ENCODE results near the gene KDM4B. TPM values are rescaled to one million over a fixed set of nuclear protein-coding genes. Genes with fewer than 3 reads are reported as not detected.

KDM4B gene
- total and polyA plus RNA-seq, 10 of the 15 experiments (the other 5 are each of a cell fraction or from before 2014, with no cell fraction given): 0.47 to 49.6 (median 16.2) TPM

DNA sequence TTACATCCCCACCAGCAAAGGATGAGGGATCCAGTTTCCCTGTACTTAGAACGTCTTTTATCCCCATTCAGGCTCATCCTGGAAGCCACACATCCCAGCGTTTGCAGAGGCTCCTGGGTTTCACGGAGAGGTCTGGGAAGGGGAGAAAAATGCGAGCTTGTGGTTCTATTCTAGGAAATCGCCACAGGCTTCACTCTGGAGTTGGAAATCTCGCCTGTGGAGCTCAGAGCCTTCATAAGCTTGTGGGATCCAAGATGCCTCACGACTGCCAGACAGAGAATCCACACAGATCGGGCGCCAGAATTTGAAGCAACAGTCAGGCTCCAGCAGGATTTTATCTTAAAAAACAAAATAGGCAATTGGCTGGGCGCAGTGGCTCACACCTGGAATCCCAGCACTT is 213.8 kb downstream of the KDM4B start:
- H3K4me2 ChIP-seq (ENCODE audit: control insufficient read depth, insufficient read depth): no peak overlapping the region
- no peaks in the 10 kb centered on the region for H3K27me3 ChIP-seq (replicated peaks in 1 of 2; ENCODE audit: control insufficient read depth in 2 of 2, insufficient read depth in 2 of 2, low read length in 1 of 2)
- ChIA-PET SMC1A (ENCODE audit: uncharacterized antibody, unreplicated experiment) (no interaction called here), CTCF (interaction anchor here (1.3 kb wide), 1 partner anchor 9 kb away, joined by 3 read pairs; no protein-coding TSS in a partner anchor), POLR2A (no interaction called here), RAD21 (ENCODE audit: unreplicated experiment) (no interaction called here)
- H3K4me1 ChIP-seq (ENCODE audit: control insufficient read depth, insufficient read depth, low read length): no peaks in the 10 kb centered on the region
- intact Hi-C loops (cut with micrococcal nuclease; ENCODE audit: unreplicated experiment): no loop called here
- FAIRE-seq: no peak
- H3K9me3 ChIP-seq (replicated peaks; ENCODE audit: control insufficient read depth, insufficient read depth, low read length): no peaks in the 10 kb centered on the region
- DNase-seq (ENCODE audit: low read depth, low spot score): no peak
- H3K27ac ChIP-seq (ENCODE audit: control insufficient read depth, insufficient read depth): no peak overlapping the region
- H2AFZ ChIP-seq (ENCODE audit: control insufficient read depth, low read depth, low read length): no peak overlapping the region
- in situ Hi-C loops (cut with MboI): no loop called here
- no peak overlapping the region for H3K4me3 ChIP-seq
- 14% methylated on average over 10 of the region's 10 CpGs for WGBS (ENCODE audit: insufficient coverage, insufficient replicate concordance, low lambda C conversion rate, missing lambda C conversion rate)
- no peak for ATAC-seq
- H3K9ac ChIP-seq (ENCODE audit: control insufficient read depth, insufficient read depth, low read length): no peak overlapping the region
- no peaks in the 10 kb centered on the region for H3K79me2 ChIP-seq (ENCODE audit: control insufficient read depth, insufficient read depth, low read length)
- no TSS peak for BruUV-seq (replicated peaks)
- TF ChIP-seq EGR1 (IDR thresholded peaks at IDR 0.05; ENCODE audit: borderline replicate concordance in 1 of 2, low read depth in 2 of 2, low read length in 2 of 2): no peak
- H3K36me3 ChIP-seq (ENCODE audit: control insufficient read depth in 2 of 2, insufficient read depth in 2 of 2, low read length in 1 of 2): no peaks in the 10 kb centered on the region
- H4K20me1 ChIP-seq (ENCODE audit: control insufficient read depth, insufficient read depth): no peaks in the 10 kb centered on the region

- CTCF ChIA-PET: interaction anchor here (1.3 kb wide), 1 partner anchor 9 kb away, joined by 3 read pairs; no protein-coding TSS in a partner anchor
- in situ Hi-C loops (cut with MboI): no loop called here
- SMC1A ChIA-PET (ENCODE audit: uncharacterized antibody, unreplicated experiment): no interaction called here
- POLR2A ChIA-PET: no interaction called here
- no peaks in the 10 kb centered on the region for H3K27me3 ChIP-seq (replicated peaks in 1 of 2; ENCODE audit: control insufficient read depth in 2 of 2, insufficient read depth in 2 of 2, low read length in 1 of 2)
- no peaks in the 10 kb centered on the region for H3K9me3 ChIP-seq (replicated peaks; ENCODE audit: control insufficient read depth, insufficient read depth, low read length)
- H3K9ac ChIP-seq (ENCODE audit: control insufficient read depth, insufficient read depth, low read length): no peak overlapping the region
- H3K27ac ChIP-seq (ENCODE audit: control insufficient read depth, insufficient read depth): no peak overlapping the region
- RAD21 ChIA-PET (ENCODE audit: unreplicated experiment): no interaction called here
- DNase-seq (ENCODE audit: low read depth, low spot score): no peak
- H3K4me2 ChIP-seq (ENCODE audit: control insufficient read depth, insufficient read depth): no peak overlapping the region
- BruUV-seq (replicated peaks): no TSS peak
- H3K4me1 ChIP-seq (ENCODE audit: control insufficient read depth, insufficient read depth, low read length): no peaks in the 10 kb centered on the region
- H3K79me2 ChIP-seq (ENCODE audit: control insufficient read depth, insufficient read depth, low read length): no peaks in the 10 kb centered on the region
- H4K20me1 ChIP-seq (ENCODE audit: control insufficient read depth, insufficient read depth): no peaks in the 10 kb centered on the region
- FAIRE-seq: no peak
- H3K4me3 ChIP-seq: no peak overlapping the region
- no peak overlapping the region for H2AFZ ChIP-seq (ENCODE audit: control insufficient read depth, low read depth, low read length)
- 43% methylated on average over 3 of the region's 3 CpGs for WGBS (ENCODE audit: insufficient coverage, insufficient replicate concordance, low lambda C conversion rate, missing lambda C conversion rate)
- no peaks in the 10 kb centered on the region for H3K36me3 ChIP-seq (ENCODE audit: control insufficient read depth in 2 of 2, insufficient read depth in 2 of 2, low read length in 1 of 2)
- ATAC-seq: no peak
- intact Hi-C loops (cut with micrococcal nuclease; ENCODE audit: unreplicated experiment): no loop called here
- no peak for TF ChIP-seq SUZ12 (IDR thresholded peaks at IDR 0.05; ENCODE audit: unreplicated experiment)
- no peak for TF ChIP-seq NFIC (IDR thresholded peaks at IDR 0.05; ENCODE audit: low read depth, low read length)
- no peak for TF ChIP-seq ZZZ3 (IDR thresholded peaks at IDR 0.05; ENCODE audit: control insufficient read depth, insufficient read length, low read depth)
- no peak for TF ChIP-seq FOXM1 (IDR thresholded peaks at IDR 0.05; ENCODE audit: low read depth, low read length)
- TF ChIP-seq ZNF592 (IDR thresholded peaks at IDR 0.05): no peak
- no peak for TF ChIP-seq IKZF1 (conservative IDR thresholded peaks at IDR 0.05)
- no peak for TF ChIP-seq RFX5 (IDR thresholded peaks at IDR 0.05; ENCODE audit: low read depth, low read length)
- no peak for TF ChIP-seq SMARCA5 (IDR thresholded peaks at IDR 0.05)
- TF ChIP-seq YY1 (IDR thresholded peaks at IDR 0.05; ENCODE audit: low read depth, low read length): no peak
- no peak for TF ChIP-seq NR2F1 (conservative IDR thresholded peaks at IDR 0.05)
- TF ChIP-seq ZBED1 (IDR thresholded peaks at IDR 0.05; ENCODE audit: borderline replicate concordance): no peak
- no peak for TF ChIP-seq ZNF622 (IDR thresholded peaks at IDR 0.05)
Observed at GRCh38 chr19:5183616-5184015, 214.7 kb downstream of the KDM4B start.

All from GM12878 (cell line).